ENCODE results near the gene TMEM54.
A peak's percentile ranks its signal among the peaks of the same experiment; 100 is the strongest.

Gene TMEM54, protein sequence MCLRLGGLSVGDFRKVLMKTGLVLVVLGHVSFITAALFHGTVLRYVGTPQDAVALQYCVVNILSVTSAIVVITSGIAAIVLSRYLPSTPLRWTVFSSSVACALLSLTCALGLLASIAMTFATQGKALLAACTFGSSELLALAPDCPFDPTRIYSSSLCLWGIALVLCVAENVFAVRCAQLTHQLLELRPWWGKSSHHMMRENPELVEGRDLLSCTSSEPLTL

DNA sequence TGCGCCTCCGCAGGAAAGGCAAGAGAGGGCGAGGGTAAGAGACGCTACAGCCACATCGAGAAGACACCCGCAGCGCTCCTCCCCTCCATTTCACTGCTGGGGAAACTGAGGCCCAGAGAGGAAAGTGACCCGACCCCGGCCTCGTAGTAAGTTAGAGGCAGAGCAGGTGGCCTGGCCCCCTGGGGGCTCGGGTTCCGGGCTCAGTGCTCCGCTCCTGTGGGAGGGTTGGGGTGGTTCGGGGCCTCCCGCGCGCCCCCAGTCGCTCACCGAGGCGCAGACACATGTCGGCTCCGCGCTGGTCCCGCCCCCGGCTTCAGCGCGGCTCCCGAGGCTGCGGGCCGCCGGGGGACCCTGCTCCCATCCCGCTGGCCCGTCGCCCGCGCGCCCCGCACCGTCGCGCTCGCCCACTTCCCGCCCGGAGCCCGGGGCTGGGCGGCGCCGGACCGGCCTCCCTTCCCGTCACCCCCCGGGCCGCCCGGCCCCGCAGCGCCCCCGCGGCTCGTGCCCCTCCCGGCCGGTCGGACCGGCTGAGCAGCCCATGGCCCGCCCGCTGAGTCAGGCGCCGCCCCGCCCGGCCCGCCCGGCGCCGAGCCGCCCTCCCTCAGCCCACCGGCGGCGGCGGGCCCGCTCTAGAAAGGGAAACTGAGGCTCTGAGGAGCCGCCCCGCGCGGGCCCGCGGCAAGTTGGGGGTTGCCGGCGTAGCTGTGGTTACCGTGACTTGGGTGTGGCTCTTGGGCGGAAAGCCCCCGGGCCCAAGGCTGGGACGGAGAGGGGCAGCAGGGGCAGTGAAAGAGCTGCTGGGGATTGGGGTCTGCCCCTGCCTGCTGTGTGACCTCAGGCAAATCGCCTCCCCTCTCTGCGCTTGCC, at the start of gene TMEM54:
TSS of gene TMEM54 (minus strand) at position 434 of the 867 bp plus-strand sequence. CDS start at position 283, 151 bp downstream.
- Histone ChIP-seq H3K9me3 (ENCODE audit: control insufficient read depth, insufficient read depth, low read length) (no peaks in the 10 kb centered on the region), H3K4me1 (ENCODE audit: control insufficient read depth, insufficient read depth, low read length) (no peaks in the 10 kb centered on the region), H3K36me3 (ENCODE audit: control insufficient read depth, insufficient read depth, low read length) (no peaks in the 10 kb centered on the region), H3K27me3 (ENCODE audit: control insufficient read depth, insufficient read depth, low read length) (peaks cover 41% of the 10 kb centered on the region), H3K9ac (ENCODE audit: low read depth, low read length) (no peak within 1 kb of the TSS), H3K4me3 (ENCODE audit: low read depth, low read length) (peak within 1 kb of the TSS; percentile 67)

DNA sequence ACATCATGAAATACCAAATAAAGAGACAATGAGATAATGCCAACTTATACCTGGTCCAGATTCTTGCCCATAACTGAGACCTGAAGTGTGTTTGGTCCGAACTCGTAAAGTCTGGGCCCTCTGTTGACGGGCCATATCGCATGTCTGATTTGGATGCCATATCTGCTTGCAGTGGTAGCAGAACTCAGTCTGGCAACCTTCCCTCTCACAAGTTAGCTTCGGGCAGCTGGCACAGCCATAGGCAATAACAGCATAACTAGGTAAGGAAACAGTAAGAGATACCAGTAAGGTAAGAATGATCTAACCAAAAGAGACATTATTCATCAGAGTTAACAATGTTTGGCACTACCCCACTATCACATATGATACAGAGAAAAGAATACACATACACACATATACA, 48.3 kb upstream of the TMEM54 start:
- no peaks in the 10 kb centered on the region for H3K4me1 ChIP-seq (ENCODE audit: control insufficient read depth, insufficient read depth, low read length)

DNA sequence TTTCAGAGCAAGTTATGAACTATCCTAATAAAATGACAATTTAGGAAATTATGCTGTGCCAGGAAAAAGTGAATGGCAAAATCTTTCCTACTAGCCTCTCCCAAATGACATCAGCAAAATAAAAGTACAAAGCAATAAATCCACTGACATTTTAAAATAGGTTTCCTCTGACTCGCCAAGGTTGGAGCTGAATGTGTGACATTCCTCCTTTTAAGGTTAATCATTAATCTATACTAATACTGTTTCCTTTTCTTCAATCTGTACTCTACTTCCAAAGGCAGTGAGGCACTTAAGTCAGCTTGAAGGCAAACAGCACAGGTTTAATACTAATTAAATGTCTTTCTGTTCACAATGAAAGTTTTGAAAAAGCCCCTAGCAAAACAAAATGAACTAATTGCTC, 47.7 kb upstream of the TMEM54 start:
- Histone ChIP-seq H3K9me3 (ENCODE audit: control insufficient read depth, insufficient read depth, low read length) (no peaks in the 10 kb centered on the region), H3K4me3 (ENCODE audit: low read depth, low read length) (no peak overlapping the region), H3K9ac (ENCODE audit: low read depth, low read length) (no peak overlapping the region), H3K27me3 (ENCODE audit: control insufficient read depth, insufficient read depth, low read length) (no peaks in the 10 kb centered on the region), H3K4me1 (ENCODE audit: control insufficient read depth, insufficient read depth, low read length) (no peaks in the 10 kb centered on the region), H3K36me3 (ENCODE audit: control insufficient read depth, insufficient read depth, low read length) (no peaks in the 10 kb centered on the region)

More for the DNA sequence above, 48.3 kb upstream of the TMEM54 start:
- no peaks in the 10 kb centered on the region for H3K9me3 ChIP-seq (ENCODE audit: control insufficient read depth, insufficient read depth, low read length)
- H3K9ac ChIP-seq (ENCODE audit: low read depth, low read length), result no peak overlapping the region
- H3K36me3 ChIP-seq (ENCODE audit: control insufficient read depth, insufficient read depth, low read length), result no peaks in the 10 kb centered on the region
- no peak overlapping the region for H3K4me3 ChIP-seq (ENCODE audit: low read depth, low read length)
- H3K27me3 ChIP-seq (ENCODE audit: control insufficient read depth, insufficient read depth, low read length), result no peaks in the 10 kb centered on the region

DNA sequence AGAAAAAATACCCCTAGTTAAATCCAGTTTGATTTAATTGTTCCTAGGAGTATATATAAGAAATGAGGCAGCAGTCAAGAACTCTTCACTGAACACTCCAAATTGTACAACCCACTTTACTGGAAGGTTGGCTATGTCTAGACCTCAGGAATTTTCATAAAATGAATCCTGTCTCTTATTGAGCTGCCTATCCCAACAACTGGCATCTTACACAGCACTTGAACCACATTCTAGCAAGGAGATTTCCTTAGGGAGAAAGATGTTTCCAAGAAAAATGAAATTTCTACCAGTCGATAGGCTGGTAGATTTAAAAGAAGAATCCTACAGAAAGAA, 47.2 kb upstream of the TMEM54 start:
- Histone ChIP-seq H3K36me3 (ENCODE audit: control insufficient read depth, insufficient read depth, low read length) (no peaks in the 10 kb centered on the region), H3K4me1 (ENCODE audit: control insufficient read depth, insufficient read depth, low read length) (no peaks in the 10 kb centered on the region), H3K9ac (ENCODE audit: low read depth, low read length) (no peak overlapping the region), H3K9me3 (ENCODE audit: control insufficient read depth, insufficient read depth, low read length) (no peaks in the 10 kb centered on the region), H3K27me3 (ENCODE audit: control insufficient read depth, insufficient read depth, low read length) (no peaks in the 10 kb centered on the region), H3K4me3 (ENCODE audit: low read depth, low read length) (no peak overlapping the region)

DNA sequence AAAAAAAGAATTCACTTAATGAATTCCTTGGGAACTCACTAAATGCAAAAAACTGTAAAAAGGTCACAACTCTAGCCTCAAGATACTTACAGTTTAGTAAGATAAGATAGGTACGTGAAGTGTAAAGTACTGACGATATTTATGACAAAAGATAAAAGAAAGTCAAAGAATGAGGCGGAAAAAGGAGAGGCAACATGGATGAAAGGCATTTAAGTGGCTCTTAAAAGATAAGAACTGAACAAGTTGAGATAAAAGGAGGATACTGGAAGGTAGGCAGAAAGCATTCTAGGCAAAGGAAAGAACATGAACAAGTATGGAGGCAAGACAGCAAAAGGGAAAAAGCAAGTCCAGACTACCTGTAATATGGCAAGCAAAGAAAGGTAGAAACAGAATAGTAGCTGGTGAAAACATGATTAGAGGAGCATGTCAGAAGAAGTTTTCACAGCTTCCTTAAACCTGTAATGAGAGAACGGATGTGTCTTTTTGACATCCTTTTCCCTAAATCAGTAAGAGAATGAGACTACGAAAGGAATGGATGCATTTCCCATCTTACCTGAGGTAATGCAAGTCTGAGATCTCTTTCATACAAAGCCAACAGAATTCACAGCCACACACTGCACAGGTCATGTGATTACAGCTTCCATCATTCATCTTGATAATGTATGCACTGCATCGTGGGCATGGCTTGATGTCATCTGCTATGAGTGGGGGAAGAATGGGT, 46.6 kb upstream of the TMEM54 start:
- Histone ChIP-seq H3K4me3 (ENCODE audit: low read depth, low read length) (no peak overlapping the region), H3K27me3 (ENCODE audit: control insufficient read depth, insufficient read depth, low read length) (no peaks in the 10 kb centered on the region), H3K9me3 (ENCODE audit: control insufficient read depth, insufficient read depth, low read length) (no peaks in the 10 kb centered on the region), H3K9ac (ENCODE audit: low read depth, low read length) (no peak overlapping the region), H3K4me1 (ENCODE audit: control insufficient read depth, insufficient read depth, low read length) (no peaks in the 10 kb centered on the region), H3K36me3 (ENCODE audit: control insufficient read depth, insufficient read depth, low read length) (no peaks in the 10 kb centered on the region)

DNA sequence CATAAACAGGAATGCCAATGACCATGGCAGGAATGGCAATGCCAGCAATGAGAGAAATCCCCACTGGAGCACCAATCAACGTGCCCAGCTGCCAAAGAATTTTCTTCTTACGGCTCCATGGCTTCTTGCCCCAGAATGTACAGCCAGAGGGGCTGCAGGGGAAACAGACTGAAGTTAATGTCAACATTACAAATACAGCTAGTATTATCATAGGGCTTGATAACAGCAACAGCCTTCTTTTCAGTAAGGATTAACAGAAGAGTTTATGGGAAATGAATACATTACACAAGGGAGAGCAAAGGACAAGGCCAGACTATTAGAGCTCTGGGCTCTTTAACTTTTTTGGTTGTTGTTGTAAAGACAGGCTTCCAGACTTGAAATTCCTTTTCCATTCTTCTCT, 45.2 kb upstream of the TMEM54 start:
- Histone ChIP-seq H3K36me3 (ENCODE audit: control insufficient read depth, insufficient read depth, low read length) (peaks cover 3% of the 10 kb centered on the region), H3K27me3 (ENCODE audit: control insufficient read depth, insufficient read depth, low read length) (no peaks in the 10 kb centered on the region), H3K4me1 (ENCODE audit: control insufficient read depth, insufficient read depth, low read length) (no peaks in the 10 kb centered on the region), H3K9me3 (ENCODE audit: control insufficient read depth, insufficient read depth, low read length) (no peaks in the 10 kb centered on the region), H3K4me3 (ENCODE audit: low read depth, low read length) (no peak overlapping the region), H3K9ac (ENCODE audit: low read depth, low read length) (no peak overlapping the region)

DNA sequence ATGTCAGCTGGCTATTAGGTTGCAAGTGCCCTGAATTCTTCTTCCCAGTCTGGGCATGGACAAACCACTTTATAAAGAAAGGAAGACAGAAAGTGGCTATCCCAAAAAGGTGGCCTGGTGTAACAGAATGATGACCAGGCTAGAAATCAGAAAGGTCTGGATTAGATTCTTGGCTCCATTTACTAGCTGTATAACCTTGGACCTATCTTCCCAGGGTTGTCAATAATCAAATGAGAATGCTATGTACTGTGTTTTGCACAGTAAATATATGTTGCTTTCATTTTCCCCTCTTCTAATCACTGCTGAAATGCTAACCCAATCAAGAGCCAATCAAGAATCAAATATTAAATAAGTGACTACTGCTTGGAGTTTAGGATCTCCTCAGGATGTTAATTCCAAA, 43.0 kb upstream of the TMEM54 start:
- no peaks in the 10 kb centered on the region for H3K9me3 ChIP-seq (ENCODE audit: control insufficient read depth, insufficient read depth, low read length)
- no peaks in the 10 kb centered on the region for H3K4me1 ChIP-seq (ENCODE audit: control insufficient read depth, insufficient read depth, low read length)
- no peak overlapping the region for H3K4me3 ChIP-seq (ENCODE audit: low read depth, low read length)
- no peaks in the 10 kb centered on the region for H3K27me3 ChIP-seq (ENCODE audit: control insufficient read depth, insufficient read depth, low read length)
- no peak overlapping the region for H3K9ac ChIP-seq (ENCODE audit: low read depth, low read length)
- peaks cover 3% of the 10 kb centered on the region for H3K36me3 ChIP-seq (ENCODE audit: control insufficient read depth, insufficient read depth, low read length)

DNA sequence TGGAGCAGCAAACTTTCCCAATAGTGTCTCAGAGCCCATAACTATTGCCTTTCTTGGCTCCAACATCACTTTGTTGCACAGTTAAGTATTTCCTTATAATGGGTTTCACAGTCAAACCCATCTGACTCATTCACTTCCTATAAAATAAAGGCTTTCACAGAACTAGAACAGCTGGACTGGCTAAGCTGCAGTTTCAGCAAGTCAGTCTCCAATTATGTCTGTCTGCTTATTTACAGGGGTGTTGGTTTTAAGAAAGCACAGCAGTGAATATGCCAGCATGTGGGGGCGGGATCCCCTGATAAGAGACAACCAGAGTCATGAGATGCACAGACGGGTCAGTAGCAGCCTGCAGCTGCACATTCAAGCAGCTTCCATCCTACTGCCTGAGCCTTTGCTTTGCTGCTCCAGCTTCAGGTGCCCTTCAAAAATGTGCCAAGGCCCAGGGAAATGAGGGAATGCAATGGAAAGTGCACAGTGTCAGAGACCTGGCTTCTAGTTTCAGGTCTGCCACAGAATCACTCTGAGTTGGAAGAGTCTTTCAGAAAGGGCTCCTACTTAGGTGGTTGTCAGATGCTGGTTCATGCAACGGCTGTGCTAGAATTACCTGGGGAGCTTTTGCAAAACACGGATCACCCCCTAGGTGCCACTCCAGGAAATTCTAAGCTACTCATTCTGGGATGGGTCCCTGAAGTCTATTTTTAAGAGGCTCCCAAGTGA, 38.6 kb upstream of the TMEM54 start:
- H3K9me3 ChIP-seq (ENCODE audit: control insufficient read depth, insufficient read depth, low read length), result no peaks in the 10 kb centered on the region
- H3K4me3 ChIP-seq (ENCODE audit: low read depth, low read length), result no peak overlapping the region
- H3K4me1 ChIP-seq (ENCODE audit: control insufficient read depth, insufficient read depth, low read length), result no peaks in the 10 kb centered on the region
- H3K27me3 ChIP-seq (ENCODE audit: control insufficient read depth, insufficient read depth, low read length), result no peaks in the 10 kb centered on the region
- H3K36me3 ChIP-seq (ENCODE audit: control insufficient read depth, insufficient read depth, low read length), result peaks cover 3% of the 10 kb centered on the region
- H3K9ac ChIP-seq (ENCODE audit: low read depth, low read length), result no peak overlapping the region

DNA sequence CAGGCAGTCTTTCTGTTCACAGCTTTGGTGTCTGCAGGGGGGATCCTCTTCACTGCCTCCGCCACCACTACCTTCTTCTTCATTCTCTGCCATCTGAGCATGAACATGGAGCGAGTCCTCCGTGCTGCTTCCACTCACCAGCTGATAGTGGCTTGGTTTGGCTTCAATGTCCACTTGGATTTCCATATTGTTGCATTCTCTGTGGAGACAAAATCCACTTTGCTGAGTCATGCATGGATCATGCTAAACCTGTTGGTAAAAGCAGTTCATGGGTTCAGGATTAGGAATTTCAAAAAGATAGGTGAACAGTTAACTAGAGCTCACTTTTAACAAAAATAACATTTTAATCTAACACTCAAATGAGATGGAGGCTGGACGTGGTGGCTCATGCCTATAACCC, 35.9 kb upstream of the TMEM54 start:
- peaks cover 2% of the 10 kb centered on the region for H3K4me1 ChIP-seq (ENCODE audit: control insufficient read depth, insufficient read depth, low read length)
- no peak overlapping the region for H3K9ac ChIP-seq (ENCODE audit: low read depth, low read length)
- peaks cover 2% of the 10 kb centered on the region for H3K27me3 ChIP-seq (ENCODE audit: control insufficient read depth, insufficient read depth, low read length)
- no peaks in the 10 kb centered on the region for H3K9me3 ChIP-seq (ENCODE audit: control insufficient read depth, insufficient read depth, low read length)
- H3K36me3 ChIP-seq (ENCODE audit: control insufficient read depth, insufficient read depth, low read length), result peaks cover under 1% of the 10 kb centered on the region
- no peak overlapping the region for H3K4me3 ChIP-seq (ENCODE audit: low read depth, low read length)

DNA sequence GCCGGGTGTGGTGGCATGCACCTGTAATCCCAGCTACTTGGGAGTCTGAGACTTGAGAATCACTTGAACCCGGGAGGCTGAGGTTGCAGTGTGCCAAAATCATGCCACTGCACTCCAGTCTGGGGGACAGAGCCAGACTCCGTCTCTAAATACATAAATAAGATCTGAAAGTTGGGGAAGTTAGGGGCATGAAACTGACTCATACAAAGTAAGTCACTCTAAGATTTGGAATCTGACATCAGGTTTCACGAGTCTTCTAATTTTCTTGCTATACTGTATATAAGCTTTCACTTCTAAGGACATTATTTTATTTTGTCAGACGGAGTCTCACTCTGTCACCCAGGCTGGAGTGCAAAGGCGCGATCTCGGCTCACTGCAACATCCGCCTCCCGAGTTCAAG, 33.3 kb upstream of the TMEM54 start:
- Histone ChIP-seq H3K27me3 (ENCODE audit: control insufficient read depth, insufficient read depth, low read length) (peaks cover 6% of the 10 kb centered on the region), H3K4me1 (ENCODE audit: control insufficient read depth, insufficient read depth, low read length) (peaks cover 2% of the 10 kb centered on the region), H3K9me3 (ENCODE audit: control insufficient read depth, insufficient read depth, low read length) (no peaks in the 10 kb centered on the region), H3K9ac (ENCODE audit: low read depth, low read length) (no peak overlapping the region), H3K36me3 (ENCODE audit: control insufficient read depth, insufficient read depth, low read length) (no peaks in the 10 kb centered on the region), H3K4me3 (ENCODE audit: low read depth, low read length) (no peak overlapping the region)

DNA sequence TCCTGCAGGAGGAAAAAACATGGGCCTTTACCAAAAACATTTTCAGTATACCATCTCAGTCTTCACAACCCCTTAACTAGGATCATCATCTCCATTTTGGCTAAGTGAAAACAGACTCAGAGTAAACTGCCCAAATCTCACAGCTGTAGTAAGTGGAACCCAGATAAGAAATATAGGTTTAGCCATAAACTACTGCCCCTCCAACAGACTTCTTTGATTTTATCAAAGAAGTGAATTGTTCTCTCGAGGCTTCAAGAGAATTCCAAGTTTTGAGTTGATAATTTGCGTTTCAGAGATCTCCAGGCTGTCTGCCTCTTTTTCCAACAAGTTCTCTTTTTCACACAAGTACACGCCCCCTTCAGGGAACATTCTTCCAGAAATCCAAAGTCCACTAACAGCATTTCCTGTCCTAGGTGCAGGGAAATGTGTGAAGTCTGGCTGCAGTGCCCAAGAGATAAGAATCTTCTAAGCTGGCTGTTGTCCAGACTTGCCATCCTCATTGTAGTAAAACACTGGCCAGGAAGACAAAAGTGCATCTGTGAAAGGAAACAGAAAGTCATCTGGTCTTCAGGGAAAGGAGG, 32.6 kb upstream of the TMEM54 start:
- Histone ChIP-seq H3K4me3 (ENCODE audit: low read depth, low read length) (no peak overlapping the region), H3K9ac (ENCODE audit: low read depth, low read length) (no peak overlapping the region), H3K4me1 (ENCODE audit: control insufficient read depth, insufficient read depth, low read length) (peaks cover 2% of the 10 kb centered on the region), H3K9me3 (ENCODE audit: control insufficient read depth, insufficient read depth, low read length) (no peaks in the 10 kb centered on the region), H3K27me3 (ENCODE audit: control insufficient read depth, insufficient read depth, low read length) (peaks cover 13% of the 10 kb centered on the region), H3K36me3 (ENCODE audit: control insufficient read depth, insufficient read depth, low read length) (no peaks in the 10 kb centered on the region)
